A673 (cell line): ENCODE data around the gene HOXC13. TPM values are rescaled to one million over a fixed set of nuclear protein-coding genes. Genes with fewer than 3 reads are reported as not detected.
A peak's percentile ranks its signal among the peaks of the same experiment; 100 is the strongest.

ENCODE experiments used
- BruUV-seq: library from RNA; stranded (reverse); fragments of 400-500 nt; replicated peaks from 2 replicates; lab custom pipeline; 2021; lab: Mats Ljungman, UMichigan
- CTCF ChIA-PET: fragments of 300-600 bp; sonication (Branson Sonifier 250); formaldehyde crosslinking; loops from one replicate; lab custom pipeline; 2022; ENCODE audit warnings: antibody characterized with exemption; lab: Charles Lee
- POLR2A ChIA-PET: fragments of 300-600 bp; sonication (Branson Sonifier 250); formaldehyde crosslinking; loops from one replicate; lab custom pipeline; 2022; ENCODE audit warnings: antibody characterized with exemption; ENCODE audit not compliant: low non-redundant PET; lab: Charles Lee
- DNase-seq: peaks from one replicate; pipeline ENCODE4 v3.0.0-alpha.2; 2015; ENCODE audit warnings: low spot score
- H3K27ac ChIP-seq: fragments of 200-600 bp; sonication (generic); 2 replicates; pipeline ENCODE4 v1.5.1; 2016; ENCODE audit warnings: mixed run types, low read depth, mild to moderate bottlenecking, mixed read lengths, antibody characterized with exemption, low read length; ENCODE audit not compliant: poor library complexity, severe bottlenecking
- H3K27me3 ChIP-seq: fragments of 200-600 bp; sonication (generic); replicated peaks from 2 replicates; pipeline ENCODE4 v1.6.1; 2017; ENCODE audit warnings: mixed run types, low read depth, mild to moderate bottlenecking, mixed read lengths, antibody characterized with exemption, low read length; ENCODE audit not compliant: insufficient read depth, poor library complexity
- H3K36me3 ChIP-seq: fragments of 200-600 bp; sonication (generic); 2 replicates; pipeline ENCODE4 v1.6.1; 2016; ENCODE audit warnings: mixed run types, mild to moderate bottlenecking, mixed read lengths, antibody characterized with exemption, low read length; ENCODE audit not compliant: insufficient read depth, poor library complexity, severe bottlenecking
- H3K4me1 ChIP-seq: fragments of 200-600 bp; sonication (generic); 2 replicates; pipeline ENCODE4 v1.6.1; 2017; ENCODE audit warnings: mixed run types, mild to moderate bottlenecking, mixed read lengths, antibody characterized with exemption, low read length; ENCODE audit not compliant: insufficient read depth, poor library complexity, severe bottlenecking
- H3K4me3 ChIP-seq: fragments of 200-600 bp; sonication (generic); 2 replicates; pipeline ENCODE4 v1.5.1; 2016; ENCODE audit warnings: low read depth, mixed run types, mild to moderate bottlenecking, mixed read lengths, low read length; ENCODE audit not compliant: poor library complexity, severe bottlenecking
- H3K9me3 ChIP-seq: fragments of 200-600 bp; sonication (generic); 2 replicates; pipeline ENCODE4 v1.6.1; 2016; ENCODE audit warnings: mixed run types, low read depth, mild to moderate bottlenecking, mixed read lengths, antibody characterized with exemption, low read length; ENCODE audit not compliant: poor library complexity, severe bottlenecking
- CTCF ChIP-seq: fragments of 300-800, 200-600 bp; sonication (generic); conservative IDR thresholded peaks from 2 replicates; pipeline ENCODE4 v1.5.1; 2017; ENCODE audit warnings: low read depth, mild to moderate bottlenecking, antibody characterized with exemption, low read length, moderate library complexity, mixed read lengths
- EZH2 ChIP-seq: fragments of 200-600 bp; sonication (generic); IDR thresholded peaks from 2 replicates; pipeline ENCODE4 v1.6.1; 2017; ENCODE audit warnings: borderline replicate concordance, low read depth, mild to moderate bottlenecking, mixed read lengths, antibody characterized with exemption, low read length; ENCODE audit not compliant: poor library complexity, severe bottlenecking
- intact Hi-C: fragments of 100-400 bp; cut with micrococcal nuclease; formaldehyde crosslinking; loops from one replicate; pipeline ENCODE4 v1.10.0; 2022; ENCODE audit not compliant: unreplicated experiment
- total RNA-seq: library from RNA; stranded (reverse); gene quantifications from 2 replicates; pipeline ENCODE4 v1.2.3, GENCODE V29; 2021

HOXC13 gene
- total RNA-seq, 1 experiment from 2014 or later = 10.1 TPM

DNA sequence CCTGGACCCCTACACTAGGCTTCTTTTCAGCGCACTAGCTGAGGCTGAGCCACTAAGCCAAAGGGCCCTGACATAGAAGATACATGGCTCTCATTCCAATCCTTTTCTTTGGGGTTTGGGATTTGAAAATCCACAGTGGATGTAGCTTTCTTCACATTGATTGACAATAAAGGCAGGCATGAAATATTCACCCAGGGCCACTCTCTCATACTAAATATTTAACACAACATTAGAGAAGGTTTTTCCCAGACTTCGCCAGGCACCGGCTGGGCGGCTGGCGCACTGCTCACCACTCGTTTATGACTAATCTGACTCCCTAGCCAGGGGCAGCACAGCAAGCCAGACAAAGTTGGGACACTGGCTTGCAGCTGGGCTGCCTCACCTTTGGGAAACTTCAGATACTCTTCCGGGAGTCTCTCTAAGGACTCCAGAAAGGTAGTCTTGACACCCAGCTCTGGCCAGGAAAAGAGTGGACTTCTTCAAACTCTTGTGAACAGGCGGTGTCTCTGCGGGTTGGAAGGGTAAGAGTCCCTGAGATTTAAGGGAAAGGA is 33.6 kb downstream of the HOXC13 start:
- H3K36me3 ChIP-seq = no peaks in the 10 kb centered on the region
- H3K27me3 ChIP-seq = no peaks in the 10 kb centered on the region
- H3K9me3 ChIP-seq = peaks cover 6% of the 10 kb centered on the region
- no TSS peak for BruUV-seq
- DNase-seq = no peak
- ChIA-PET CTCF (no interaction called here), POLR2A (no interaction called here)
- intact Hi-C loops = no loop called here
- H3K4me1 ChIP-seq = peaks cover 37% of the 10 kb centered on the region
- TF ChIP-seq EZH2 (no peak), CTCF (no peak)
- H3K27ac ChIP-seq = no peak overlapping the region
- H3K4me3 ChIP-seq = no peak overlapping the region

GRCh38 chr12:53972722-53973235 is 34.1 kb downstream of the HOXC13 start, which contains the start of gene HOXC11:
Gene HOXC11 (plus strand): TSS chr12:53973126. CDS start chr12:53973242, 116 bp downstream.
- no TSS peak for BruUV-seq
- CTCF ChIA-PET = no interaction called here
- H3K27me3 ChIP-seq = no peaks in the 10 kb centered on the region

More at GRCh38 chr12:53972722-53973235, 34.1 kb downstream of the HOXC13 start, which contains the start of gene HOXC11:
- DNase-seq = no peak
- H3K4me3 ChIP-seq = peak within 1 kb of the TSS; percentile 88
- no peaks in the 10 kb centered on the region for H3K36me3 ChIP-seq
- TF ChIP-seq CTCF (no peak), EZH2 (no peak)
- peaks cover 6% of the 10 kb centered on the region for H3K9me3 ChIP-seq
- H3K27ac ChIP-seq = peak within 1 kb of the TSS; percentile 91
- intact Hi-C loops = no loop called here
- H3K4me1 ChIP-seq = peaks cover 37% of the 10 kb centered on the region
- POLR2A ChIA-PET = interaction anchor here (0.6 kb wide), 1 partner anchor 241 kb away, joined by 3 read pairs; no protein-coding TSS in a partner anchor
